Activated CD8-positive, alpha-beta T cell treated with anti-CD3 and anti-CD28 coated beads for 36 hours (primary cell): ENCODE results near the gene PACSIN1. TPM values are rescaled to one million over a fixed set of nuclear protein-coding genes. Genes with fewer than 3 reads are reported as not detected.
A peak's percentile ranks its signal among the peaks of the same experiment; 100 is the strongest.

ENCODE experiments used
- ATAC-seq: fragments of 200-7000 bp; cut with Tn5 transposase; one replicate; pipeline ENCODE4 v1.10.0; 2021; ENCODE audit warnings: mild to moderate bottlenecking, moderate library complexity
- CTCF ChIA-PET: fragments of 350-600 bp; sonication (Branson Sonifier 250); formaldehyde crosslinking; loops from one replicate; lab custom pipeline; 2021; ENCODE audit warnings: antibody characterized with exemption; lab: Charles Lee
- POLR2A ChIA-PET: fragments of 350-600 bp; sonication (Branson Sonifier 250); formaldehyde crosslinking; loops from one replicate; lab custom pipeline; 2021; ENCODE audit warnings: antibody characterized with exemption; lab: Charles Lee
- DNase-seq: peaks from one replicate; pipeline ENCODE4 v3.0.0-alpha.2; 2020
- H3K27ac Mint-ChIP-seq: one replicate; pipeline ENCODE4 v1.8.0; 2021; ENCODE audit warnings: mild to moderate bottlenecking, mixed read lengths
- H3K27me3 Mint-ChIP-seq: one replicate; pipeline ENCODE4 v1.8.0; 2021; ENCODE audit warnings: mixed read lengths
- H3K36me3 Mint-ChIP-seq: one replicate; pipeline ENCODE4 v1.8.0; 2021; ENCODE audit warnings: low read depth, mixed read lengths
- H3K4me1 Mint-ChIP-seq: one replicate; pipeline ENCODE4 v1.8.0; 2021; ENCODE audit warnings: low read depth, mixed read lengths
- H3K4me3 Mint-ChIP-seq: one replicate; pipeline ENCODE4 v1.8.0; 2021; ENCODE audit warnings: mild to moderate bottlenecking, moderate library complexity, mixed read lengths
- H3K9me3 Mint-ChIP-seq: one replicate; pipeline ENCODE4 v1.8.0; 2021; ENCODE audit warnings: mixed read lengths
- CTCF ChIP-seq: fragments of 200-600 bp; IDR thresholded peaks from one replicate; pipeline ENCODE4 v1.8.0; 2022; ENCODE audit warnings: antibody characterized with exemption, mild to moderate bottlenecking
- intact Hi-C: fragments of 100-400 bp; cut with micrococcal nuclease; formaldehyde crosslinking; loops from one replicate; pipeline ENCODE4 v1.10.0; 2022
- total RNA-seq, 2 experiments: library from RNA; stranded (reverse); gene quantifications; one replicate each; pipeline ENCODE4 v1.2.3, GENCODE V29; 2021

PACSIN1 gene
- total RNA-seq, 2 experiments from 2014 or later, result 0.47 to 0.51 TPM

- Mint-ChIP-seq H3K9me3 (no peaks in the 10 kb centered on the region), H3K27me3 (no peaks in the 10 kb centered on the region), H3K4me1 (no peaks in the 10 kb centered on the region), H3K36me3 (no peaks in the 10 kb centered on the region), H3K27ac (no peak overlapping the region), H3K4me3 (no peak overlapping the region)
- POLR2A ChIA-PET, result no interaction called here
- intact Hi-C loops, result no loop called here
- DNase-seq (no peak), ATAC-seq (no peak)
- CTCF ChIA-PET, result no interaction called here
- TF ChIP-seq CTCF, result no peak
Observed at GRCh38 chr6:34445313-34445860, 20.5 kb upstream of the PACSIN1 start.

GRCh38 chr6:34447386-34447785 is 18.5 kb upstream of the PACSIN1 start:
- ATAC-seq, result no peak
- POLR2A ChIA-PET, result interaction anchor here (1.3 kb wide), 1 partner anchor 344 kb away, joined by 3 read pairs; the partner anchor contains the start of gene BLTP3A
- H3K4me3 Mint-ChIP-seq, result no peak overlapping the region
- DNase-seq, result no peak
- no peaks in the 10 kb centered on the region for H3K36me3 Mint-ChIP-seq
- no peak overlapping the region for H3K27ac Mint-ChIP-seq
- H3K27me3 Mint-ChIP-seq, result no peaks in the 10 kb centered on the region
- H3K4me1 Mint-ChIP-seq, result no peaks in the 10 kb centered on the region
- H3K9me3 Mint-ChIP-seq, result peaks cover 4% of the 10 kb centered on the region
- intact Hi-C loops, result no loop called here
- TF ChIP-seq CTCF, result no peak
- CTCF ChIA-PET, result interaction anchor here (1.7 kb wide), 1 partner anchor 12 kb away, joined by 8 read pairs; no protein-coding TSS in a partner anchor

- Mint-ChIP-seq H3K27ac (no peak overlapping the region), H3K27me3 (no peaks in the 10 kb centered on the region), H3K9me3 (peaks cover 4% of the 10 kb centered on the region), H3K4me1 (no peaks in the 10 kb centered on the region), H3K4me3 (no peak overlapping the region), H3K36me3 (no peaks in the 10 kb centered on the region)
- peak; percentile 8 for DNase-seq
- ChIA-PET CTCF (interaction anchor here (1.7 kb wide), 1 partner anchor 12 kb away, joined by 8 read pairs; no protein-coding TSS in a partner anchor), POLR2A (interaction anchor here (1.3 kb wide), 1 partner anchor 344 kb away, joined by 3 read pairs; the partner anchor contains the start of gene BLTP3A)
- intact Hi-C loops, result no loop called here
- TF ChIP-seq CTCF, result no peak
- ATAC-seq, result no peak
Observed at GRCh38 chr6:34447910-34448309, 18.0 kb upstream of the PACSIN1 start.

- Mint-ChIP-seq H3K4me3 (no peak overlapping the region), H3K27me3 (no peaks in the 10 kb centered on the region), H3K36me3 (no peaks in the 10 kb centered on the region), H3K27ac (no peak overlapping the region), H3K9me3 (peaks cover 4% of the 10 kb centered on the region), H3K4me1 (no peaks in the 10 kb centered on the region)
- ATAC-seq (no peak), DNase-seq (no peak)
- intact Hi-C loops, result no loop called here
- no peak for TF ChIP-seq CTCF
- ChIA-PET CTCF (no interaction called here), POLR2A (no interaction called here)
Observed at GRCh38 chr6:34451192-34451591, 14.7 kb upstream of the PACSIN1 start.

GRCh38 chr6:34455831-34456230 is 10.0 kb upstream of the PACSIN1 start:
- H3K4me3 Mint-ChIP-seq, result no peak overlapping the region
- POLR2A ChIA-PET, result interaction anchor here (1.6 kb wide), 1 partner anchor 30 kb away, joined by 4 read pairs; the partner anchor contains the start of gene RPS10
- CTCF ChIA-PET, result interaction anchor here (5.9 kb wide), 1 partner anchor 154 kb away, joined by 119 read pairs; no protein-coding TSS in a partner anchor

More at GRCh38 chr6:34455831-34456230, 10.0 kb upstream of the PACSIN1 start:
- Mint-ChIP-seq H3K9me3 (peaks cover 4% of the 10 kb centered on the region), H3K36me3 (no peaks in the 10 kb centered on the region), H3K27ac (no peak overlapping the region), H3K4me1 (no peaks in the 10 kb centered on the region), H3K27me3 (no peaks in the 10 kb centered on the region)
- DNase-seq (no peak), ATAC-seq (peak; percentile 35)
- intact Hi-C loops, result no loop called here
- TF ChIP-seq CTCF, result no peak
